ENCODE data around the gene SETD6.

The SETD6 gene

GRCh38 chr16:58493756-58494431 is 21.4 kb upstream of the SETD6 start:
- no peaks in the 10 kb centered on the region for H3K27me3 ChIP-seq (ENCODE audit: insufficient read depth, low read length)
- 91% methylated on average over 20 of the region's 20 CpGs for WGBS
- no peak overlapping the region for H3K27ac ChIP-seq (ENCODE audit: low read depth, low read length)
- peaks cover 19% of the 10 kb centered on the region for H3K4me1 ChIP-seq (ENCODE audit: insufficient read depth, low read length)
- no peaks in the 10 kb centered on the region for H3K9me3 ChIP-seq (ENCODE audit: insufficient read depth, low read depth, low read length)
- no peak overlapping the region for H3K9ac ChIP-seq (ENCODE audit: low read depth, low read length)
- H3K36me3 ChIP-seq (ENCODE audit: insufficient read depth, low read length): no peaks in the 10 kb centered on the region
- H3K4me3 ChIP-seq (ENCODE audit: low read length): no peak overlapping the region

GRCh38 chr16:58494981-58495520 is 20.3 kb upstream of the SETD6 start:
- 11% methylated on average over 8 of the region's 8 CpGs for WGBS
- Histone ChIP-seq H3K27me3 (ENCODE audit: insufficient read depth, low read length) (no peaks in the 10 kb centered on the region), H3K9ac (ENCODE audit: low read depth, low read length) (peak overlapping the region; percentile 34), H3K36me3 (ENCODE audit: insufficient read depth, low read length) (no peaks in the 10 kb centered on the region), H3K27ac (ENCODE audit: low read depth, low read length) (peak overlapping the region; percentile 68; the same call in 1 of the 2 replicates), H3K4me3 (ENCODE audit: low read length) (0 out of 2 replicates have a peak overlapping the region, but pooled peaks have one; percentile 2), H3K4me1 (ENCODE audit: insufficient read depth, low read length) (peaks cover 21% of the 10 kb centered on the region), H3K9me3 (ENCODE audit: insufficient read depth, low read depth, low read length) (no peaks in the 10 kb centered on the region)

GRCh38 chr16:58495521-58496331 is 19.6 kb upstream of the SETD6 start:
- WGBS: 56% methylated on average over 24 of the region's 24 CpGs
- Histone ChIP-seq H3K27ac (ENCODE audit: low read depth, low read length) (peak overlapping the region; percentile 68), H3K4me3 (ENCODE audit: low read length) (0 out of 2 replicates have a peak overlapping the region, but pooled peaks have one; percentile 2)

GRCh38 chr16:58497468-58497867 is 17.8 kb upstream of the SETD6 start:
- no peak overlapping the region for H3K9ac ChIP-seq (ENCODE audit: low read depth, low read length)
- no peak overlapping the region for H3K27ac ChIP-seq (ENCODE audit: low read depth, low read length)
- no peak overlapping the region for H3K4me3 ChIP-seq (ENCODE audit: low read length)
- 89% methylated on average over 2 of the region's 2 CpGs for WGBS
- peaks cover 3% of the 10 kb centered on the region; the same call in 1 of the 2 replicates for H3K27me3 ChIP-seq (ENCODE audit: insufficient read depth, low read length)
- H3K36me3 ChIP-seq (ENCODE audit: insufficient read depth, low read length): no peaks in the 10 kb centered on the region
- H3K9me3 ChIP-seq (ENCODE audit: insufficient read depth, low read depth, low read length): no peaks in the 10 kb centered on the region
- H3K4me1 ChIP-seq (ENCODE audit: insufficient read depth, low read length): peaks cover 21% of the 10 kb centered on the region

More at GRCh38 chr16:58495521-58496331, 19.6 kb upstream of the SETD6 start:
- Histone ChIP-seq H3K36me3 (ENCODE audit: insufficient read depth, low read length) (no peaks in the 10 kb centered on the region), H3K9me3 (ENCODE audit: insufficient read depth, low read depth, low read length) (no peaks in the 10 kb centered on the region), H3K9ac (ENCODE audit: low read depth, low read length) (peak overlapping the region; percentile 34), H3K4me1 (ENCODE audit: insufficient read depth, low read length) (peaks cover 21% of the 10 kb centered on the region), H3K27me3 (ENCODE audit: insufficient read depth, low read length) (no peaks in the 10 kb centered on the region)

- Histone ChIP-seq H3K4me1 (ENCODE audit: insufficient read depth, low read length) (peaks cover 16% of the 10 kb centered on the region), H3K9ac (ENCODE audit: low read depth, low read length) (no peak overlapping the region), H3K27me3 (ENCODE audit: insufficient read depth, low read length) (peaks cover 4% of the 10 kb centered on the region; the same call in 1 of the 2 replicates), H3K36me3 (ENCODE audit: insufficient read depth, low read length) (no peaks in the 10 kb centered on the region), H3K9me3 (ENCODE audit: insufficient read depth, low read depth, low read length) (no peaks in the 10 kb centered on the region), H3K27ac (ENCODE audit: low read depth, low read length) (no peak overlapping the region), H3K4me3 (ENCODE audit: low read length) (no peak overlapping the region)
- WGBS: 73% methylated on average over 5 of the region's 5 CpGs
Observed at GRCh38 chr16:58497935-58498334, 17.4 kb upstream of the SETD6 start.

- Histone ChIP-seq H3K27me3 (ENCODE audit: insufficient read depth, low read length) (peaks cover 10% of the 10 kb centered on the region; the same call in 1 of the 2 replicates), H3K27ac (ENCODE audit: low read depth, low read length) (no peak overlapping the region), H3K36me3 (ENCODE audit: insufficient read depth, low read length) (no peaks in the 10 kb centered on the region), H3K4me3 (ENCODE audit: low read length) (no peak overlapping the region), H3K4me1 (ENCODE audit: insufficient read depth, low read length) (peaks cover 16% of the 10 kb centered on the region), H3K9me3 (ENCODE audit: insufficient read depth, low read depth, low read length) (no peaks in the 10 kb centered on the region), H3K9ac (ENCODE audit: low read depth, low read length) (no peak overlapping the region)
- WGBS: 80% methylated on average over 9 of the region's 9 CpGs
Observed at GRCh38 chr16:58498341-58499091, 16.8 kb upstream of the SETD6 start.

GRCh38 chr16:58499092-58499511 is 16.2 kb upstream of the SETD6 start:
- H3K27me3 ChIP-seq (ENCODE audit: insufficient read depth, low read length): peaks cover 11% of the 10 kb centered on the region; the same call in 1 of the 2 replicates
- peaks cover 16% of the 10 kb centered on the region for H3K4me1 ChIP-seq (ENCODE audit: insufficient read depth, low read length)
- 77% methylated on average over 10 of the region's 10 CpGs for WGBS

GRCh38 chr16:58499615-58500351 is 15.5 kb upstream of the SETD6 start, which contains the start of gene NDRG4:
NDRG4 (plus strand) TSS chr16:58500143; CDS start chr16:58500249, 106 bp downstream.
- Histone ChIP-seq H3K4me1 (ENCODE audit: insufficient read depth, low read length) (peaks cover 16% of the 10 kb centered on the region), H3K9ac (ENCODE audit: low read depth, low read length) (no peak within 1 kb of the TSS), H3K36me3 (ENCODE audit: insufficient read depth, low read length) (no peaks in the 10 kb centered on the region), H3K4me3 (ENCODE audit: low read length) (peak within 1 kb of the TSS; percentile 58), H3K9me3 (ENCODE audit: insufficient read depth, low read depth, low read length) (no peaks in the 10 kb centered on the region), H3K27ac (ENCODE audit: low read depth, low read length) (no peak within 1 kb of the TSS), H3K27me3 (ENCODE audit: insufficient read depth, low read length) (peaks cover 11% of the 10 kb centered on the region; the same call in 1 of the 2 replicates)
- WGBS: 20% methylated on average over 22 of the region's 24 CpGs

More at GRCh38 chr16:58499092-58499511, 16.2 kb upstream of the SETD6 start:
- Histone ChIP-seq H3K27ac (ENCODE audit: low read depth, low read length) (no peak overlapping the region), H3K9ac (ENCODE audit: low read depth, low read length) (no peak overlapping the region), H3K4me3 (ENCODE audit: low read length) (no peak overlapping the region), H3K36me3 (ENCODE audit: insufficient read depth, low read length) (no peaks in the 10 kb centered on the region), H3K9me3 (ENCODE audit: insufficient read depth, low read depth, low read length) (no peaks in the 10 kb centered on the region)

- no peak overlapping the region for H3K27ac ChIP-seq (ENCODE audit: low read depth, low read length)
- WGBS: 2% methylated on average over 36 of the region's 36 CpGs
- peaks cover 11% of the 10 kb centered on the region; the same call in 1 of the 2 replicates for H3K4me1 ChIP-seq (ENCODE audit: insufficient read depth, low read length)
- peaks cover 11% of the 10 kb centered on the region; the same call in 1 of the 2 replicates for H3K27me3 ChIP-seq (ENCODE audit: insufficient read depth, low read length)
- H3K36me3 ChIP-seq (ENCODE audit: insufficient read depth, low read length): no peaks in the 10 kb centered on the region
- H3K9ac ChIP-seq (ENCODE audit: low read depth, low read length): no peak overlapping the region
- peak overlapping the region; percentile 58 for H3K4me3 ChIP-seq (ENCODE audit: low read length)
- no peaks in the 10 kb centered on the region for H3K9me3 ChIP-seq (ENCODE audit: insufficient read depth, low read depth, low read length)
Observed at GRCh38 chr16:58500430-58501241, 14.7 kb upstream of the SETD6 start.

Data from HUES64 (cell line).